H54 (cell line): ENCODE data around the gene APP.

ENCODE experiments used
- DNase-seq: peaks from one replicate; pipeline ENCODE4 v3.0.0; 2011; ENCODE audit warnings: low spot score, mixed read lengths; ENCODE audit not compliant: insufficient read length
- FAIRE-seq: peaks from 3 replicates; lab custom pipeline; 2011; peaks lifted over from hg19 to GRCh38; lab: Jason Lieb, UNC
- POLR2A ChIP-seq: IDR thresholded peaks from 2 replicates; pipeline ENCODE4 v1.6.1; 2011; ENCODE audit warnings: low read depth, mild to moderate bottlenecking, low read length

APP gene

GRCh38 chr21:25907573-25908275 lies 262.8 kb downstream of the APP start:
- no peak for DNase-seq
- FAIRE-seq = no peak
- no peak for TF ChIP-seq POLR2A

- FAIRE-seq = no peak
- no peak for TF ChIP-seq POLR2A
- no peak for DNase-seq
Measured at GRCh38 chr21:25906587-25906986, 264.0 kb downstream of the APP start.

- FAIRE-seq = no peak
- no peak for TF ChIP-seq POLR2A
- DNase-seq = no peak
Measured at GRCh38 chr21:25905126-25905525, 265.4 kb downstream of the APP start.

GRCh38 chr21:25904044-25904695 lies 266.4 kb downstream of the APP start:
- FAIRE-seq (no peak), DNase-seq (no peak)
- TF ChIP-seq POLR2A = no peak

GRCh38 chr21:25903607-25904006 lies 267.0 kb downstream of the APP start:
- no peak for DNase-seq
- FAIRE-seq = no peak
- TF ChIP-seq POLR2A = no peak

GRCh38 chr21:25901330-25901979 lies 269.1 kb downstream of the APP start:
- TF ChIP-seq POLR2A = no peak
- DNase-seq (no peak), FAIRE-seq (no peak)

GRCh38 chr21:25898671-25899070 lies 271.9 kb downstream of the APP start:
- DNase-seq (no peak), FAIRE-seq (no peak)
- TF ChIP-seq POLR2A = no peak

GRCh38 chr21:25897383-25897782 lies 273.2 kb downstream of the APP start:
- no peak for TF ChIP-seq POLR2A
- no peak for DNase-seq
- FAIRE-seq = no peak

GRCh38 chr21:25896501-25897056 lies 274.0 kb downstream of the APP start:
- no peak for TF ChIP-seq POLR2A
- FAIRE-seq (no peak), DNase-seq (no peak)

GRCh38 chr21:25895565-25896205 lies 274.9 kb downstream of the APP start:
- no peak for TF ChIP-seq POLR2A
- DNase-seq = no peak
- FAIRE-seq = no peak

- FAIRE-seq = no peak
Measured at GRCh38 chr21:25893191-25893590, 277.4 kb downstream of the APP start.

GRCh38 chr21:25891596-25891995 lies 279.0 kb downstream of the APP start:
- no peak for TF ChIP-seq POLR2A
- no peak for DNase-seq
- FAIRE-seq = no peak

More at GRCh38 chr21:25893191-25893590, 277.4 kb downstream of the APP start:
- no peak for TF ChIP-seq POLR2A
- no peak for DNase-seq

- no peak for TF ChIP-seq POLR2A
- no peak for FAIRE-seq
- DNase-seq = no peak
Measured at GRCh38 chr21:25890001-25890400, 280.6 kb downstream of the APP start.

- no peak for FAIRE-seq
- TF ChIP-seq POLR2A = no peak
Measured at GRCh38 chr21:25888711-25889110, 281.9 kb downstream of the APP start.

More at GRCh38 chr21:25888711-25889110, 281.9 kb downstream of the APP start:
- DNase-seq = no peak
